ENCODE data around the gene HDAC10.
"Not testable (repeated sequence)": the region's sequence is repeated elsewhere in the genome, so short reads cannot be mapped to it uniquely, and the experiment has no call there.

The HDAC10 gene

DNA sequence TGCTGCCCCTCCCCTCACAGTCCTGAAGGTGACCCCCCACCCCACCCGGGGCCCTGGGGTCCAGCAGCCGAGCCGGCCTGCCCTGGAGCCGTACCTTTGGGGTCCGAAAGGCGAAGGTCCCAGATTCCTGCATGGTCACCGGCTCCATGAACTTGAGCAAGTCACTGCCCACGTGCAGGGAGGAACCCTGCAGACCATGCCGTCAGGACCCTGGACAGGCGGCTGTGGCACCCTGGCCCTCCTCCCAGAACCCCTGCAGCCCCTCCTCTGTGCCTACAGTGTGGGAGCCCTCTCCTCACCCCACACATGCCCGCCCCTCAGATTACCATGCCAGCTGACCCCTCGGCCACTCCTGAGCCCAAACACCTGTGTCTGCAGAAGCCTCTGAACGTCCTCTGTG is 33.4 kb upstream of the HDAC10 start:
- DNase-seq, result no peak

DNA sequence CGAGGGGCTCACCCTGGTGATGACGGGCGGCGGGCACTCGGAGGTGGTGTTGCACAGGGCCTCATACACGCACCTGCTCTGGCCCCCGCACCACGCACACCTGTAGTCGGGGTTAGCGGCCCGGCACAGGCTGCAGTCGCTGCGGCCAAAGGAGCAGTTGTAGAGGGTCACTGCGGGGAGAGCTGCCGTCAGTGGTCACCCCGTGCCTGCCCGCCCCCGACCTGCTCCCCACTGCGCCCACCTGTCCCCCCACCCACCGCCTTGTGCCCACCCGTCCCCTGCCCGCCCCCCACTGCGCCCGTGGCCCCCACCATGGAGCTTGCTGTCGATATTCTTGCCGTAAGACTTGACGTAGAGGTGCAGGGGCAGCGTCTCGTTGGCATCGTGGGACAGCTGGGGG is 32.8 kb upstream of the HDAC10 start:
- DNase-seq, result no peak

DNA sequence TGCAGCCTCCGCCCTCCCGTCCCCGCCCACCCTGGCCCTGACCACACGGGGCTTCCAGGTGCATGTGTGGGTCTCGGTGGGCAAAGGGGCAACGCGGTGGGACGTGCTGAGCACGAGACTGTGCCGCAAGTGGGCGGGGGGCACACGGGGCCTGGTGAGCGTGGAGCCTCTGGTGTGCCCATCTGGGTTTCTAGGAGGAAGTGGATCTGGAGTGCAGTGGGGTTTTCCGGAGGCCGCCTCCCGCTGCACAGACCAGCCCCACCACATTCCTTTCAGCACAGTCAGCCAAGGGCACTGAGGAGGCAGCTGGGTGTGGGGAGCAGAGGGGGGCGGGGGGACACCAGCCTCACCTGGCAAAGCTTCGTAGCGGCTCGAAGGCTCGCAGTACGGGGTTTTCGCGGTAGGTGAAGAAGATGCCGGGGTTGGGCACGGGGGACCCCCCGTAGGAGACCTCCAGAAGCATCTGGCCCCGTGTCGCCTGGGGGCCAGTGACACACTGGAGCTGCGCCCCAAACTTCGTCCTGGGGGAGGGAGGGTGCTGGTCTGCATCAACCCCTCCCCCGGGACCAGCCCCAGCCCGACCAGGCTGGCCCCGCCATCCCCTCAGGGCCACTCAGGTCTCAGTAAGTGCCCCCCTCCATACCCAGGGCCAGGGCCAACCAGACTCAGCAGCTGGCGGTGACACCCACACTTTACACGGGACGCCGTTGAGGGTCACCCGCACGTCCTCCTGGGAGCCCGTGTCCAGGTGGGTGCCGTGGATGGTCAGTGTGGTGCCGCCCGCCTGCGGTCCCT is 31.5 kb upstream of the HDAC10 start:
- DNase-seq, result no peak

DNA sequence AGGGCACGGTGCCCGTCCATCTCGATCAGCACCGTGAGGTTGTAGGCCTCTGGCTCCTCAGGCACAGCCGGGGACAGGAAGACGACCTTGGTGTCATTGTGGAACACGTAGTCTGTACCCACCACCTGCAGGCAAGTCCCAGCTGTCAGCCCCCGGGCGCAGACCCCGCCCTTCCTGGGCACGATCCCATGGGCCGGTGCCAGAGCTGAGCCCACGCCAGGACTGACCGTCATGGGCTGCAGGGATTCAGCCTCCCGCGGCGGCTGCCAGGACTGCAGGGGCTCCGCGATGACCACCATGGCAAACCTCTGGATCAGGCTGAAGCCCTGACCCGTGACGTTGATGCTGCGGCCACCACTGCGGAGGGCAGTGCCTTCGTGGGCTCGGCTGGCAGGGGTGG is 30.9 kb upstream of the HDAC10 start:
- no peak for DNase-seq

- DNase-seq, result no peak
Measured at GRCh38 chr22:50281384-50281760, 30.3 kb upstream of the HDAC10 start.

- DNase-seq, result no peak
Measured at GRCh38 chr22:50280708-50281383, 29.8 kb upstream of the HDAC10 start.

- DNase-seq, result no peak
Measured at GRCh38 chr22:50280022-50280707, 29.1 kb upstream of the HDAC10 start.

- no peak for DNase-seq
Measured at GRCh38 chr22:50278956-50279619, 28.0 kb upstream of the HDAC10 start.

- DNase-seq, result no peak
Measured at GRCh38 chr22:50278461-50278860, 27.4 kb upstream of the HDAC10 start.

GRCh38 chr22:50277761-50278160 is 26.7 kb upstream of the HDAC10 start:
- no peak for DNase-seq

GRCh38 chr22:50276143-50276542 is 25.1 kb upstream of the HDAC10 start:
- peak; percentile 100 for DNase-seq

- DNase-seq, result no peak
Measured at GRCh38 chr22:50275181-50276055, 24.4 kb upstream of the HDAC10 start.

DNA sequence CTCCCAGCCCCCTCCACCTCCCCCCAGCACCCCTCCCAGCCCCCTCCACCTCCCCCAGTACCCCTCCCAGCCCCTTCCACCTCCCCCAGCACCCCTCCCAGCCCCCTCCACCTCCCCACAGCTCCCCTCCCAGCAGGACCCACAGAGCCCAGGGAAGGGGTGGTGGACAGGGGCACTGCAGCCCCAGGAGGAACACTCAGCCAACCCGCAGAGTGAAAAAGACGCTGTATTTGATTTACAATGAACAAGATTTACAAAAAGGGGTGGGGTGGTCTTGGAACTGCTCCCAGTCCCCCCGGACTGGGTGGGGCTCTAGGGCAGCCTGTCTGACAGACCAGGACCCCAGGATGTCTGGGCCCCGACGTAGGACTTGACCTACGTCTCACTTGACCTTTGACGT is 23.7 kb upstream of the HDAC10 start:
- DNase-seq, result no peak

GRCh38 chr22:50274311-50274710 is 23.2 kb upstream of the HDAC10 start:
- DNase-seq, result peak; percentile 79

GRCh38 chr22:50273781-50274180 is 22.7 kb upstream of the HDAC10 start:
- not testable (repeated sequence) for DNase-seq

- DNase-seq, result not testable (repeated sequence)
Measured at GRCh38 chr22:50273352-50273751, 22.3 kb upstream of the HDAC10 start.

- no peak for DNase-seq
Measured at GRCh38 chr22:50272044-50272802, 21.2 kb upstream of the HDAC10 start.

DNA sequence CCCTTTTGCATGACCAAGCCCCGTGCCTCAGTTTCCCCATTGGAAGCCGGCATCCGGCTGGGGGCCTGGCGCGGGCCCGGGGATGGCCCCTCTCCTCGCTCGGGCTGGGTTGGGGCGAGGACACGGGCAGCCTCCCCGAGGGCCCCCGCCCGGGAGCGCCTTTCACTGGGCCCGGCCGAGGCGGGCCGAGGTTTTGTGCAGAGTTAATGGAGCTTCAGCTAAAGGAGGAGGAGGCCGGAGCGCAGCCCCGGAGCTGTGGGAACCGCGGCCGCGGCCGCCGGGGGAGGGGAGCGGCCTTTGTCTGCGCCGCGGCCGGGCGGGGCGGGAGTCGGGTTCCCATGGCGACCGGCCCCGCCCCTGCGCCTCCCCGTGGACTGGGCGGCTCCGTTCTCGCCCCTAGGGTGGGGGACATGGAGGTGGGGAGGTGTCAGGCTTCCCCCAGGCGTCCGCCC is 20.5 kb upstream of the HDAC10 start:
- DNase-seq, result peak; percentile 80

DNA sequence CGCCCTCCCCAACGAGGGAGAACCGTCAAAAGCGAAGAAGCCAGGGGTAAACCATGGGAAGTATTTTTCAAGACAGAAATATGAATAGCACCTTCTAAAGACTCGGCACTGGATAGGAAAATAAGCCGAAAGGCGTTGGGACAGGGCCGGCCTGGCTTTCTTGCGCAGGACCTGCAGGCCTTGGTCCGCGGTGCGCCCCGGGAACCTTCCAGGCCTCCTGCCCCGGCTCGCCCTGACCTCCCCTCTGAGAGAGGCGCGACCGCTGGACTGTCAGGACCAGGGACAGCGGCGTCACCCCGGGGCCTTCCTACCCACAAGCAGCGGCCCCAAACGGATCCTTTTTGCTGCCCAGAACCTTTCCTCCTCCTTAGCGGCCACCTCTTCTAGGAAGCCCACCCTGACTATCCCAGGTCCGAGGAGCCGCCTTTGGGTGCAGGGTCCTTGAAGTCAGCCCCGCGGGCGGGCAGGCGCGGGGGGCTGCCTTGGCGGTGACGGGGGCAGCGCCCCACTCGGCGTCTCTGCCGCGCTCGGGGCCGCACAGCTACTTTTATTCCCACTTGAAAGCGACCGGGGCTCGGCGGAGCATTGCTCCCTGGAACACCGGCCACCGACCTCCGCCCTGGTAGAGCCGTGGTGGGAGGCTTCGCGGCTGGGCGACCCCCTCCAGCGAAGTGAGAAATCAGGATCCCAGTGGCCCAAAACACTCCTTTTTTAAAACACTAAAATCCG is 19.8 kb upstream of the HDAC10 start:
- peak; percentile 77 for DNase-seq

DNA sequence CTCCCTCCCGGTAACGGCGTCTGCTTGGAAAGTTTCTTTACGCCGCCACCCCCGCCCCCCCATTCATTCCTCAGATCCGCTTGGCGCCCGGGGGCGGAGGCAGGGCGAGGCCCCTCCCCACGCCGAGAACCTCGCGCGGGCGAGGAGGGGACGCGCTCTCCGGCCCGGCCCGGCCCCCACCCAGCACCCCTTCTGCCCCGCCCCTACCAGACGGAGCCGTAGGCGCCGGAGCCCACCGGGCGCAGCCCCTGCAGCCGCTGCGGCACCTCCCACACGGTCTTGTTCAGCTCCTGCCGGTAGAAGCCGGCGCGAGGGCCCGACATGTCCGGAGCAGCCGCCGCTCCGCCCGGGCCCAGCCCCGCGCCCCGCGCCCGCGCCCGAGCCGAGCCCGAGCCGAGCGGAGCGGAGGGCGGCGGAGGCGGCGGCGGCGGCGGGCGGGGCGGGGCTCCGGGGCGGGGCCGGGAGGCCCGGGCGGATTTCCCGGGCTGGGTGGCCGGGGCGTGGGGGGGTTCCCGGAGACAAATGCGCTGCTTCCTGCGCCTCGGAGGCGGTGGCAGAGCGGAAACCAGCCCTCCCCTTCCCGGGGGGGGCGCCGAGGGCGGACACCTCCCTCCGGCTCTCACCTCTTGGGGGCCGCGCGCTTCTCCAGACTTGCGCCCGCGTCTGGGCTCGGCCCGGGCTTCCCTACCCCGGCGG is 19.1 kb upstream of the HDAC10 start, which contains the start of gene MAPK11:
MAPK11 (minus strand) TSS at position 411 of the 696 bp plus-strand sequence; CDS start at position 323, 88 bp downstream.
- DNase-seq, result peak; percentile 57
